ENCODE measurements around the gene SOX15. TPM values are rescaled to one million over a fixed set of nuclear protein-coding genes. Genes with fewer than 3 reads are reported as not detected.

SOX15 gene
- total and polyA plus RNA-seq, 2 of the 13 experiments (the other 11 are each of a cell fraction or from before 2014, with no cell fraction given): 0.07 to 0.18 TPM

DNA sequence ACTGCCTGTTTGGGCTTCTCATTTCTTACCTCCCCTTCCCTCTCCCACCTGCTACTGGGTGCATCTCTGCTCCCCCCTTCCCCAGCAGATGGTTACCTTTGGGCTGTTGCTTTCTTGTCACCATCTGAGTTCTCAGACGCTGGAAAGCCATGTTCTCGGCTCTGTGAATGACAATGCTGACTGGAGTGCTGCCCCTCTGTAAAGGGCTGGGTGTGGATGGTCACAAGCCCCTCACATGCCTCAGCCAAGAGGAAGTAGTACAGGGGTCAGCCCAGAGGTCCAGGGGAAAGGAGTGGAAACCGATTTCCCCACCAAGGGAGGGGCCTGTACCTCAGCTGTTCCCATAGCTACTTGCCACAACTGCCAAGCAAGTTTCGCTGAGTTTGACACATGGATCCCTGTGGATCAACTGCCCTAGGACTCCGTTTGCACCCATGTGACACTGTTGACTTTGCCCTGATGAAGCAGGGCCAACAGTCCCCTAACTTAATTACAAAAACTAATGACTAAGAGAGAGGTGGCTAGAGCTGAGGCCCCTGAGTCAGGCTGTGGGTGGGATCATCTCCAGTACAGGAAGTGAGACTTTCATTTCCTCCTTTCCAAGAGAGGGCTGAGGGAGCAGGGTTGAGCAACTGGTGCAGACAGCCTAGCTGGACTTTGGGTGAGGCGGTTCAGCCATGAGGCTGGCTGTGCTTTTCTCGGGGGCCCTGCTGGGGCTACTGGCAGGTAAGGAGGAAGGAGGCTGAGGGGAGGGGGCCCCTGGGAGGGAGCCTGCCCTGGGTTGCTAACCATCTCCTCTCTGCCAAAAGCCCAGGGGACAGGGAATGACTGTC is 10.7 kb downstream of the SOX15 start, which contains the start of gene CD68 (continued):
- 0 out of 2 replicates have a peak, but pooled peaks have one; percentile 46 for TF ChIP-seq SALL2 (CRISPR knock-in tag; IDR thresholded peaks at IDR 0.05)
- no peak for TF ChIP-seq SRF (IDR thresholded peaks at IDR 0.05; ENCODE audit: low read depth, low read length)
- no peak for TF ChIP-seq ATAD3A (CRISPR knock-in tag; IDR thresholded peaks at IDR 0.05)
- no peak for TF ChIP-seq ZNF839 (CRISPR knock-in tag; IDR thresholded peaks at IDR 0.05; ENCODE audit: borderline replicate concordance)
- TF ChIP-seq ZNF768 (CRISPR knock-in tag; IDR thresholded peaks at IDR 0.05): 0 out of 2 replicates have a peak, but pooled peaks have one; percentile 5
- peak; percentile 17; the same call in 1 of the 2 replicates for TF ChIP-seq ZMYM3 (CRISPR knock-in tag; IDR thresholded peaks at IDR 0.05)
- TF ChIP-seq ZNF382 (CRISPR knock-in tag; IDR thresholded peaks at IDR 0.05; ENCODE audit: borderline replicate concordance): no peak
- 0 out of 2 replicates have a peak, but pooled peaks have one; percentile 35 for TF ChIP-seq SIX1 (CRISPR knock-in tag; IDR thresholded peaks at IDR 0.05; ENCODE audit: borderline replicate concordance)
- TF ChIP-seq BRD4 (CRISPR knock-in tag; IDR thresholded peaks at IDR 0.05): no peak
- TF ChIP-seq ZNF354B (CRISPR knock-in tag; IDR thresholded peaks at IDR 0.05): no peak
- peak; percentile 71 for TF ChIP-seq BCL6 (CRISPR knock-in tag; IDR thresholded peaks at IDR 0.05)
- peak; percentile 53; the same call in 1 of the 2 replicates for TF ChIP-seq KDM4B (CRISPR knock-in tag; IDR thresholded peaks at IDR 0.05)
- TF ChIP-seq ZC3H4 (CRISPR knock-in tag; IDR thresholded peaks at IDR 0.05; ENCODE audit: borderline replicate concordance): peak; percentile 99
- no peak for TF ChIP-seq JUND (CRISPR knock-in tag; IDR thresholded peaks at IDR 0.05)
- TF ChIP-seq ZNF460 (CRISPR knock-in tag; IDR thresholded peaks at IDR 0.05; ENCODE audit: borderline replicate concordance): no peak
- peak; percentile 87 to 88 for TF ChIP-seq POLR2A (IDR thresholded peaks at IDR 0.05; ENCODE audit: insufficient read depth in 1 of 2, low read depth in 2 of 2, low read length in 2 of 2)
- TF ChIP-seq STAT5B (CRISPR knock-in tag; IDR thresholded peaks at IDR 0.05): no peak
- TF ChIP-seq ATF1 (CRISPR knock-in tag; IDR thresholded peaks at IDR 0.05): peak; percentile 55
- TF ChIP-seq ZNF235 (CRISPR knock-in tag; IDR thresholded peaks at IDR 0.05; ENCODE audit: borderline replicate concordance): 0 out of 2 replicates have a peak, but pooled peaks have one; percentile 12
- no peak for TF ChIP-seq ZNF556 (CRISPR knock-in tag; IDR thresholded peaks at IDR 0.05; ENCODE audit: borderline replicate concordance)
- TF ChIP-seq TCF7L2 (IDR thresholded peaks at IDR 0.05; ENCODE audit: low read depth, low read length): no peak
- TF ChIP-seq ZFP36 (IDR thresholded peaks at IDR 0.05; ENCODE audit: borderline replicate concordance, low read depth, low read length, partially characterized antibody): no peak
- TF ChIP-seq, protein P1, sequence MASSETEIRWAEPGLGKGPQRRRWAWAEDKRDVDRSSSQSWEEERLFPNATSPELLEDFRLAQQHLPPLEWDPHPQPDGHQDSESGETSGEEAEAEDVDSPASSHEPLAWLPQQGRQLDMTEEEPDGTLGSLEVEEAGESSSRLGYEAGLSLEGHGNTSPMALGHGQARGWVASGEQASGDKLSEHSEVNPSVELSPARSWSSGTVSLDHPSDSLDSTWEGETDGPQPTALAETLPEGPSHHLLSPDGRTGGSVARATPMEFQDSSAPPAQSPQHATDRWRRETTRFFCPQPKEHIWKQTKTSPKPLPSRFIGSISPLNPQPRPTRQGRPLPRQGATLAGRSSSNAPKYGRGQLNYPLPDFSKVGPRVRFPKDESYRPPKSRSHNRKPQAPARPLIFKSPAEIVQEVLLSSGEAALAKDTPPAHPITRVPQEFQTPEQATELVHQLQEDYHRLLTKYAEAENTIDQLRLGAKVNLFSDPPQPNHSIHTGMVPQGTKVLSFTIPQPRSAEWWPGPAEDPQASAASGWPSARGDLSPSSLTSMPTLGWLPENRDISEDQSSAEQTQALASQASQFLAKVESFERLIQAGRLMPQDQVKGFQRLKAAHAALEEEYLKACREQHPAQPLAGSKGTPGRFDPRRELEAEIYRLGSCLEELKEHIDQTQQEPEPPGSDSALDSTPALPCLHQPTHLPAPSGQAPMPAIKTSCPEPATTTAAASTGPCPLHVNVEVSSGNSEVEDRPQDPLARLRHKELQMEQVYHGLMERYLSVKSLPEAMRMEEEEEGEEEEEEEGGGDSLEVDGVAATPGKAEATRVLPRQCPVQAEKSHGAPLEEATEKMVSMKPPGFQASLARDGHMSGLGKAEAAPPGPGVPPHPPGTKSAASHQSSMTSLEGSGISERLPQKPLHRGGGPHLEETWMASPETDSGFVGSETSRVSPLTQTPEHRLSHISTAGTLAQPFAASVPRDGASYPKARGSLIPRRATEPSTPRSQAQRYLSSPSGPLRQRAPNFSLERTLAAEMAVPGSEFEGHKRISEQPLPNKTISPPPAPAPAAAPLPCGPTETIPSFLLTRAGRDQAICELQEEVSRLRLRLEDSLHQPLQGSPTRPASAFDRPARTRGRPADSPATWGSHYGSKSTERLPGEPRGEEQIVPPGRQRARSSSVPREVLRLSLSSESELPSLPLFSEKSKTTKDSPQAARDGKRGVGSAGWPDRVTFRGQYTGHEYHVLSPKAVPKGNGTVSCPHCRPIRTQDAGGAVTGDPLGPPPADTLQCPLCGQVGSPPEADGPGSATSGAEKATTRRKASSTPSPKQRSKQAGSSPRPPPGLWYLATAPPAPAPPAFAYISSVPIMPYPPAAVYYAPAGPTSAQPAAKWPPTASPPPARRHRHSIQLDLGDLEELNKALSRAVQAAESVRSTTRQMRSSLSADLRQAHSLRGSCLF (CRISPR knock-in tag; IDR thresholded peaks at IDR 0.05; ENCODE audit: borderline replicate concordance): 0 out of 2 replicates have a peak, but pooled peaks have one; percentile 13
- TF ChIP-seq SAFB2 (CRISPR knock-in tag; IDR thresholded peaks at IDR 0.05; ENCODE audit: borderline replicate concordance, low read depth): peak; percentile 71
- peak; percentile 86 for TF ChIP-seq ERF (CRISPR knock-in tag; IDR thresholded peaks at IDR 0.05)
- no peak; the same call in 1 of the 2 replicates for TF ChIP-seq ZNF777 (CRISPR knock-in tag; IDR thresholded peaks at IDR 0.05)

All from HepG2 (cell line).